Left lung (tissue), 14 donors: Measurements from ENCODE around the gene MLPH. TPM values are rescaled to one million over a fixed set of nuclear protein-coding genes. Genes with fewer than 3 reads are reported as not detected.

Experiments
- ATAC-seq: fragments of 200-7000 bp; cut with Tn5 transposase; one replicate; pipeline ENCODE4 v1.9.1; 2020; ENCODE audit warnings: moderate library complexity
- DNase-seq, 4 donors: peaks; one replicate each; pipeline ENCODE4 v3.0.0-alpha.2; 2013 to 2020
- H3K27ac ChIP-seq, 2 donors: fragments of 200-600 bp; sonication (generic) in 1 of 2; one replicate each; pipeline versions ENCODE4 v1.5.0 to v1.8.0; 2020 to 2021
- H3K27me3 ChIP-seq, 2 donors: fragments of 200-600 bp; sonication (generic) in 1 of 2; one replicate each; pipeline versions ENCODE4 v1.5.0 to v1.8.0; 2020 to 2021
- H3K36me3 ChIP-seq, 2 donors: fragments of 200-600 bp; sonication (generic) in 1 of 2; one replicate each; pipeline versions ENCODE4 v1.5.0 to v1.8.0; 2020 to 2021
- H3K4me1 ChIP-seq, 2 donors: fragments of 200-600 bp; one replicate each; pipeline ENCODE4 v1.8.0; 2021
- H3K4me3 ChIP-seq, 2 donors: fragments of 200-600 bp; sonication (generic) in 1 of 2; one replicate each; pipeline versions ENCODE4 v1.5.0 to v1.8.0; 2020 to 2021; ENCODE audit warnings: mild to moderate bottlenecking in 1 of 2
- H3K9me3 ChIP-seq, 2 donors: fragments of 200-600 bp; sonication (generic) in 1 of 2; one replicate each; pipeline versions ENCODE4 v1.5.0 to v1.8.0; 2020 to 2021
- CTCF ChIP-seq, 2 donors: fragments of 200-600 bp; sonication (generic) in 1 of 2; IDR thresholded peaks; one replicate each; pipeline versions ENCODE4 v1.5.0 to v1.8.0; 2021; ENCODE audit warnings: antibody characterized with exemption in 2 of 2
- intact Hi-C, 2 donors: fragments of 100-400 bp; cut with DNase I; formaldehyde crosslinking; loops; one replicate each; pipeline versions ENCODE4 v1.11.2 to v1.14.2; 2022
- long read RNA-seq, 12 donors: library from polyadenylated mRNA in 2 of 12; unstranded in 2 of 12; transcript quantifications; one replicate each; pipeline ENCODE4 v2.0.0 and lab custom pipeline, GENCODE V29; 2019 to 2026
- polyA plus RNA-seq, 6 donors: library from polyadenylated mRNA; unstranded; fragments of 120-200 nt; gene quantifications; one replicate each; pipeline ENCODE4 v1.2.1, GENCODE V29; 2013; ENCODE audit not compliant: insufficient read length in 6 of 6
- total RNA-seq, 2 donors: library from RNA; stranded (reverse); fragmentation: NEBNext Ultra II Directional; extraction: Animal tissue kit (Norgen Biotek cat#: 25700); gene quantifications; one replicate each; pipeline ENCODE4 v1.2.1, GENCODE V29; 2021
- donor health status: DM: no; HTN: yes; CAD: no.
- donor health status: DM: no; HTN: no; CAD: no.

Gene MLPH, protein sequence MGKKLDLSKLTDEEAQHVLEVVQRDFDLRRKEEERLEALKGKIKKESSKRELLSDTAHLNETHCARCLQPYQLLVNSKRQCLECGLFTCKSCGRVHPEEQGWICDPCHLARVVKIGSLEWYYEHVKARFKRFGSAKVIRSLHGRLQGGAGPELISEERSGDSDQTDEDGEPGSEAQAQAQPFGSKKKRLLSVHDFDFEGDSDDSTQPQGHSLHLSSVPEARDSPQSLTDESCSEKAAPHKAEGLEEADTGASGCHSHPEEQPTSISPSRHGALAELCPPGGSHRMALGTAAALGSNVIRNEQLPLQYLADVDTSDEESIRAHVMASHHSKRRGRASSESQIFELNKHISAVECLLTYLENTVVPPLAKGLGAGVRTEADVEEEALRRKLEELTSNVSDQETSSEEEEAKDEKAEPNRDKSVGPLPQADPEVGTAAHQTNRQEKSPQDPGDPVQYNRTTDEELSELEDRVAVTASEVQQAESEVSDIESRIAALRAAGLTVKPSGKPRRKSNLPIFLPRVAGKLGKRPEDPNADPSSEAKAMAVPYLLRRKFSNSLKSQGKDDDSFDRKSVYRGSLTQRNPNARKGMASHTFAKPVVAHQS
- total RNA-seq (100 to 1,000 TPM; 244 to 296 TPM), polyA plus RNA-seq (1 to 10 TPM; 1.9 to 6.8 (median 2.7) TPM)
- long read RNA-seq, donor 1, partial matches to known transcripts, result 0 of 2 reads
- long read RNA-seq, donor 1, other reads (novel, unspliced or antisense), result 0 of 2 reads
- long read RNA-seq, donor 2, result 0 reads
- long read RNA-seq, donor 3, result 0 reads
- long read RNA-seq, donor 4, transcript MLPH-202 (15 exons, 2,332 nt), result major isoform, 41 of 104 reads
- long read RNA-seq, donor 4, transcript MLPH-201 (16 exons, 3,823 nt), result minor isoform, 7 of 104 reads
- long read RNA-seq, donor 4, partial matches to known transcripts, result 25 of 104 reads
- long read RNA-seq, donor 4, other reads (novel, unspliced or antisense), result 21 of 104 reads
- long read RNA-seq, donor 5, partial matches to known transcripts, result 0 of 1 reads
- long read RNA-seq, donor 5, other reads (novel, unspliced or antisense), result 0 of 1 reads
- long read RNA-seq, donor 6, result 0 reads
- long read RNA-seq, donor 7, result 0 reads
- long read RNA-seq, donor 8, result 0 reads
- long read RNA-seq, donor 9, result 0 reads
- long read RNA-seq, donor 10, transcript MLPH-201 (16 exons, 3,823 nt), result minor isoform, 7 of 90 reads
- long read RNA-seq, donor 10, transcript MLPH-202 (15 exons, 2,332 nt), result major isoform, 27 of 90 reads
- long read RNA-seq, donor 10, partial matches to known transcripts, result 26 of 90 reads
- long read RNA-seq, donor 10, other reads (novel, unspliced or antisense), result 22 of 90 reads
- long read RNA-seq, donor 11, result 0 reads
- long read RNA-seq, donor 12, partial matches to known transcripts, result 0 of 1 reads
- long read RNA-seq, donor 12, other reads (novel, unspliced or antisense), result 0 of 1 reads

DNA sequence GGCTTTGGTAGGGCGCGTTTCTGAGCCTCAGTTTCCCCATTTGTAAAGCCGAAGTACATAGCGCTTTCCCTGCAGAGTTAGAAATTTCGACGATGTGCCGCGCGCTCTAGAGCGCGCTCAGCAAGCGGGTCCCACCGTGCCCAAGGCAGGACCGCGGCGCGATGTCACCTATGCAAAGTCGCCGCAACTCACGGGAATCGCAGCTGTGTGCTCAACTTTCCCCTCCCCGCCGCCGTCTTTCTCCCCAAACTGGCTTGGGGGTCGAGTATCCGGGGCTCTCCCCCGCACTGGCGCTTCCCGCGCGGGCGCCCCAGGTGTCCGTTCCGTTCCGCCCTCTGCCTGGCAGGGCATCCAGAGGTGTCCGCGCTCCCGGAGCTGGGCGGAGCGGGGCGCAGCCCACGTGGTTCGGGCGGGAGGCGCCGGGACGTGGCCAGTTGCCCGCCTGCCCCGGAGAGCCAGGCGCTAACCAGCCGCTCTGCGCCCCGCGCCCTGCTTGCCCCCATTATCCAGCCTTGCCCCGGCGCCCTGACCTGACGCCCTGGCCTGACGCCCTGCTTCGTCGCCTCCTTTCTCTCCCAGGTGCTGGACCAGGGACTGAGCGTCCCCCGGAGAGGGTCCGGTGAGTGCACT, at the start of gene MLPH:
Gene MLPH, plus strand, starts transcription at position 433 of the 630 bp plus-strand sequence. CDS start 6,176 bp downstream, outside the sequence.
- intact Hi-C loops, result no loop called here
- ATAC-seq, result peak; percentile 66

GRCh38 chr2:237437566-237437965, 49.5 kb upstream of the MLPH start:
- no peaks in the 10 kb centered on the region for H3K9me3 ChIP-seq
- ATAC-seq (no peak), DNase-seq (no peak)
- no peak for TF ChIP-seq CTCF (IDR thresholded peaks at IDR 0.05)
- no peak overlapping the region for H3K4me3 ChIP-seq
- H3K4me1 ChIP-seq, result peaks cover 10 to 16% of the 10 kb centered on the region in 2 donors
- no peaks in the 10 kb centered on the region for H3K36me3 ChIP-seq
- H3K27ac ChIP-seq, result no peak overlapping the region
- intact Hi-C loops, result no loop called here
- H3K27me3 ChIP-seq, result peaks cover 0 to 27% of the 10 kb centered on the region in 2 donors

More for the DNA sequence above, at the start of gene MLPH:
- peaks cover 0 to 12% of the 10 kb centered on the region in 2 donors for H3K9me3 ChIP-seq
- peak within 1 kb of the TSS; percentile 37 to 45 for H3K4me3 ChIP-seq
- peak within 1 kb of the TSS; percentile 78 to 93 for H3K27ac ChIP-seq
- no peak for TF ChIP-seq CTCF (IDR thresholded peaks at IDR 0.05)
- no peaks in the 10 kb centered on the region for H3K36me3 ChIP-seq
- H3K27me3 ChIP-seq, result peaks cover 13 to 61% of the 10 kb centered on the region in 2 donors
- H3K4me1 ChIP-seq, result peaks cover 10 to 18% of the 10 kb centered on the region in 2 donors
- DNase-seq, result peak in 2 of 4 donors; percentile 63 to 91

- Histone ChIP-seq H3K4me1 (peaks cover 10 to 14% of the 10 kb centered on the region in 2 donors), H3K27ac (no peak overlapping the region), H3K4me3 (no peak overlapping the region), H3K9me3 (no peaks in the 10 kb centered on the region), H3K27me3 (peaks cover 0 to 22% of the 10 kb centered on the region in 2 donors), H3K36me3 (no peaks in the 10 kb centered on the region)
- ATAC-seq, result peak; percentile 56
- intact Hi-C loops, result no loop called here
- peak in 1 of 4 donors; percentile 51 for DNase-seq
- no peak for TF ChIP-seq CTCF (IDR thresholded peaks at IDR 0.05)
Measured at GRCh38 chr2:237438080-237438940, 48.7 kb upstream of the MLPH start.

GRCh38 chr2:237440819-237441281, 46.2 kb upstream of the MLPH start:
- H3K9me3 ChIP-seq, result no peaks in the 10 kb centered on the region
- intact Hi-C loops, result no loop called here
- H3K27ac ChIP-seq, result peak overlapping the region; percentile 33 to 81
- ATAC-seq (no peak), DNase-seq (no peak)
- H3K4me1 ChIP-seq, result peaks cover 0 to 5% of the 10 kb centered on the region in 2 donors
- H3K36me3 ChIP-seq, result no peaks in the 10 kb centered on the region
- H3K4me3 ChIP-seq, result no peak overlapping the region
- H3K27me3 ChIP-seq, result no peaks in the 10 kb centered on the region
- no peak for TF ChIP-seq CTCF (IDR thresholded peaks at IDR 0.05)
